HG03196 (cell line): ENCODE results near the gene AKAP11.

Experiments
- ATAC-seq: cut with Tn5 transposase; IDR thresholded peaks from one replicate; pipeline ENCODE4 v1.9.1; 2021; ENCODE audit not compliant: unreplicated experiment

The AKAP11 gene

DNA sequence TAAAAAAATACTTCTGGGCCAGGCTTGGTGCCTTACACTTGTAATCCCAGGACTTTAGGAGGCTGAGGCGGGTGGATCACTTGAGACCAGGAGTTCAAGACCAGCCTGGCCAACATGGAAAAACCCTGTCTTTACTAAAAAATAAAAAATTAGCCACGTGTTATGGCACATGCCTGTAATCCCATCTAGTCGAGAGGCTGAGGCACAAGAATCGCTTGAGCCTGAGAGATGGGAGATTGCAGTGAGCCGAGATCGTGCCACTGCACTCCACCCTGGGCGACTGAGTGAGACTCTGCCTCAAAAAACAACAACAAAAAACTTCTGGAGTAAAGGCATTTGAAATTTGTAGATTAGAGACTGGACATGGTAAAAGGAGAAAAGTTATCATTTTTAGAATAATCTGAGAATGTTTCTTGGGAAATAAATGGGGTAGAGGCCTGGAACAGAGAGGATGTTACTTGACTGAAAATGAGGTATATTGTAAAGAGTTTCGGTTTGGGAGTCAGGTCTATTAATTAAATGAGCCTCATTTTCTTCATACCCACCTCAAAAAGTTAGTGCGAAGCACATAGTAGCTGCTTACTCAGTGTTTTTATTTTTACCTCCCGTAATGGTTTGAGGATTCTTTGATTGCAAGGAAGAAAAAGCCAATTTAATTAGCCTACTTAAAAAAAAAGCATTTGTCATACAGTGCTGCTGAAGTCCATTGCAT is 2.6 kb downstream of the AKAP11 start:
- no peak for ATAC-seq

DNA sequence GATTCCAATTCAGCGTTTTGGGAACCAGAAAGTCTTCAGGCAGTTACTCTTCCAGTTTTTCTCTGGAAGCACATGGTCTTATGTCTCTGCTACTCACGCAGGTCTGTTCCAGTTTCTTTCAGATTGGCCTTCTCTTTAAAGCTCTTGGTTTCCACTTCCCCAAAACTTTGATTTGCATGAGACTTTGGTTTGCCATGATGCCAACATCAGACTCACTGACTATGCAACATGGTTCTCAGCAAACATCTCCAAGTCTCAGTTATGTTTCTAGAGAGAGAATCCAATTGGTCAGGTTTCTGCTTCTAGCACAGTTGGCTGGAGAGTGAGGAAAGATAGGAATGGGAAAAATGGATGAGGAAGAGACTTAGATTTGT is 3.1 kb downstream of the AKAP11 start:
- peak; percentile 25 for ATAC-seq

DNA sequence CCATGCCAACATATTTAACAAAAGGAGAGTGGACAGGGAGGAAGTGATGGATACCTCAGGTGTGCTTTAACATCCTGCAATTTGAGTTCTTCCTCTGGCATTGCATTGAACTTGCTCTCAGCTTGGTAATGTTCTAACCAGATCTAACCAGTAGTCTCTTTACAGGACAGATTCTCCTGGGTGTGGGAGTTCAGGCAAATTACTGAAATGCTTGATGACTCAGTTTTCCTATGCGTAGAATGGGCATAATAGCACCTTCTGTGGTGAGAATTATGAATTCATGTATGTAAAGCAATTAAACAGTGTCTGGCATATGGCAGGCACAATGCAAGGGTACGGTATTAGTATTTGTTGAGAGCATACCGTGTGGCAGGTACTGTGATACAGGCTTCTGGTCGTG is 3.6 kb downstream of the AKAP11 start:
- no peak for ATAC-seq

DNA sequence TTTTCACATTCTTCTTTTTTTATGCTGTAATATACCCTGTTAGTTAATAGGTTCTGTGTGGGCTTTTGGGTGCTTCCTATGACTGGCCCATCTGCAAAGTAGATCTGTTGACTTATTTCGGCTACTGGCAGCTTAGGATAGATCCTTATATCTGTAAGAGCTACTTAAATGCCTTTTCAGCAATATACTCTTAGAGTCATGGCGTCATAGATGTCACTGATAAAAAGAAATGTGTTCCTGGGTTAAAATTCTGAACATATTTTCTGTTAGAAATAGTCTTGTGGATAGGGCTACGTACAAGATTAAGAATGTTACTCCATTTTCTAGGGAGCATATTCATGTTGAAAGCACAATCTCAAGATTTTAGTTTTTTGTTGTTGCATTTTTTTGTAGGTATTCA is 4.7 kb downstream of the AKAP11 start:
- ATAC-seq, result no peak

DNA sequence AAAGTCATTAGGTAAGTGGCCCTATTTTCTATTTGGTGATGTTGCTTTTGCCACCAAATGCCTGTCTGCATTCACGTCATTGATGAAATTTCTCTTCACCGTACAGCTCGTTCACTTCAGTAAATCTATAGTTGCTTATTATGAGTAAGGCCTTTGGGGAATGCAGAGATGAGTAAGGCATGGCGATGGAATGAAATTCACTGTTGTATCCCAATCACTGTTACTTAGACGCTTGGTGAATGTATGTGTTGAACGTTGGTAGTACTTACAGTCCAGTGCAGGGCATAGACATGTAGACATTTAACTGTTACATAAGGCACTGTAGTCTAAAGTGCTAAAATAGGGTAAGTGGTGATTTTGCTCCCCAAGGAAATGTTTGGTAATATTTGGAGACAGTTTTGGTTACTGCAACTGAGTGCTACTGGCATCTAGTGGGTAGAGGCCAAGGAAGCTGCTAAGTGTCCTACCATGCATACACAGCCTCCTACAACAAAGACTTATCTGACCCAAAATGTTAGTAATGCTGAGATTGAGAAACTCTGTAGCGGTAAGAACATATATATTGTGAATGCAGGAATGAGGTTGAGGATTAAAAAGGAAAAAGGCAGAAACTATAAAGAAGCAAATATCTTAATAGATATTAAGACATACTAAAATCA is 5.8 kb downstream of the AKAP11 start:
- no peak for ATAC-seq

DNA sequence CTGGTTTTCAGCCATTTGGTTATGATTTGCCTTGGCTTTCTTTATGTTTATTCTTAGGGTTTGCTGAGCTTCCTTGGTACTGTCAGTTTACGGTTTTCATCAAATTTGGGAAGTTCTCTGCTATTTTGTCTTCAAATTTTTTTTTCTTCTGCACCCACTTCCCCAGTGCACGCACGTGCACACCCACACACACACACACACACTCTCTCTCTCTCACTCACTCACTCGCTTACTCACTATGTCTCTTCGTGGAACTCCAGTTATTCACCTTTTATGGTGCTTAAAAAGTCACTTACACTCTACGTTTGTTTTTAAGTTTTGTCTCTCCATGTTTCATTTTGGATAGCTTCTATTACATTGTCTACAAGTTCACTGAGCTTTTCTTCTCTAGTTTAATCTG is 7.1 kb downstream of the AKAP11 start:
- ATAC-seq, result no peak

DNA sequence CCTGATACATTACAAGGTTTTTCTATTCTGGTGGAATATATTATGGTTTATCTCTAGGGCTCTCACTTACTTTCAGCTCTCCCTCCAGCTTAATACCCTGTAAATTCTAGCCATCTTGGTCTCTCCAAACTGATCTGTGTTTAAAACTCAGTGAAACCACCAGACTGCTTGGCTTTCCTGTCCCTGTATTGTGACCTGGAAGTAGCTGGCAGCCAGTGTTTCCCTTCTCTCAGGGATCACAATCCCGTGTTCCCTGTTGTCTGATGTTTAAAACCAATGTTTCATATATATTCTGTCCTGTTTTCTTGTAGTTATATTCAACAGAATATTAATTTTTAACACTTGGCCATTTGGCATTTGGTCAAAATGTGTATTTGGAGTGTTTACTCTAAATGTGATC is 8.0 kb downstream of the AKAP11 start:
- ATAC-seq, result no peak

DNA sequence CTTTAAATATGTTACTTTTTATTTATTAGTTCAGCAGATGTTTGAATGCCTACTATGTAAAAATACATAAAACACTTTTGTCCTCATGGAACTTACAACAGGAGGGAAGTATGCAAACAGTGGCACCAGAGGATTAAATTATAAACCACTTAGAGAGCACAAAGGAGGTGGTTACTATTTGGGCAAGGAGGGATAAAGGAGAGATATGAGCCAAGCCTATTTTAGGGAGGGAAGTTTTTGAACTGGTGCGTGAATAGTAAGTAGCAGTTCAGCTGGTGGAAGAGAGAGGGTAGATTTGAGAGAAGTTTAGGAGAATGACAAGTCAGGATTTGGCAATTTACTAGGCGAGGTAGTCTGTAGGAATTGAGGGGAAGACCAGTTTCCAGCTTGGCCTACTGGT is 8.6 kb downstream of the AKAP11 start:
- no peak for ATAC-seq

DNA sequence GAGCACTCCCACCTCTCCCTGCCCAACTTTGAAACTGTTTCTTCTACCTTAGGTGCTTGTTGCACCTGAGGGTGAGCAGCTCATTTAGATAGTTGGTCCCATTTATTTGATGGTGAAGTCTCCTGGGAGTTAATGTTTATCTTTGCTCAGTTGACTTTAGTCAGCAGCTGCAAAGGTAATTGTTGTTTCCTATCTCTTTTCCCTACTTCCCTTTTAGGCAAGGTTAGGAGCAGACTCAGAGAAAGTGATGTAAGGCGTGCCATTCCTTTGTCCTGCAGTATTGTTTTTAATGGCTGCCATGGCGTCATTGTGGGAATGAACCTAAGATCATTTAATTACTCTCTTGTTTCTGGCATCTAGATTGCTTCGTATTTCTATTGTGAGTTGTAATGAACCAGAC is 11.6 kb downstream of the AKAP11 start:
- ATAC-seq, result no peak

DNA sequence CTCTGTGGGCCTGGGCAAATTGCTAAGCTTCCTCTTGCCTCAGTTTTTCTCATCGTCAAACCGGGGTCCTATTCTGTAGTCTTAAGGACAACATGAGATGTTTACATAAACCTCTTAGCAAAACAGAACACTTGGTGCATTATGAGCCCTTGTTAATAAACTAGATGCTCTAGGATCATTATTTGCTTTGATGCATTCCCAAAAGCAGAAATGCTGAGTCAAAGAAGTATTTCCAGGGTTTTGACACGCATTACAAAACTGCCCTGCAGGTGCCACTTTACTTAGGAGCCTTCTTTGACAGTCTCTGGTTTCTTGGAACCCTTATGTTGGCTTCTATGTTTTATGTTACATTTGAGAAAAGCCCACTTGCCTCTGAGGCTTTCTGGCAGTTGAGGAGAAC is 12.1 kb downstream of the AKAP11 start:
- no peak for ATAC-seq

DNA sequence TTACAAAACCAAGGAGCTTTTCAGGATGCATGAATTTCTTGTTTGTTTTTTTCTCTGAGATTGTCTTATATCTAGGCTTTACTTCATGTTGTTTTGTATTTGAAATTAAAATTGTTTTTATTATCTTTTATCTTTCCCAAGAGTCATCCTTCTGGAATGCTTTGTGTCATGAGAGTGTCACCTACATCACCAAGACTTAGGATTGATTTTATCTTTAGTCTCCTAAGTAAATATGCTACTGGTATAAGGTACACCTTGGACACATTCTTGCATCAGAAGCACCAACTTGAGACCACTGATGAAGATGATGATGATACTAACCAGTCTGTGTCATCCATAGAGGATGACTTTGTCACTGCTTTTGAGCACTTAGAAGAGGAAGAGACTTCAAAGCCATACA is 26.4 kb downstream of the AKAP11 start:
- no peak for ATAC-seq

DNA sequence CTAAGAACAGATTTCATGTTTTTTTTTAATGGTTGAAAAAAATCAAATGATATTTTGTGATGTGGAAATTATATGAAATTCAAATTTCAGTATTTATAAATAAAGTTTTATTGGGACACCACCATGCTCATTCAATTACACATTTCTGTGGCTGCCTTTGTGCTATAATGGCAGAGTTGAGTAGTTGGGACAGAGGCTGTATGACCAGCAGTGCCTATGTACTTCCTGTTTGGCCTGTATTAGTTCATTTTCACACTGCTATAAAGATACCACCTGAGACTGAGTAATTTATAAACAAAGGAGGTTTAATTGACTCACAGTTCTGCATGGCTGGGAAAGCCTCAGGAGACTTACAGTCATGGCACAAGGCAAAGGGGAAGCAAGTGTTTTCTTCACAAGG is 33.6 kb downstream of the AKAP11 start:
- no peak for ATAC-seq

DNA sequence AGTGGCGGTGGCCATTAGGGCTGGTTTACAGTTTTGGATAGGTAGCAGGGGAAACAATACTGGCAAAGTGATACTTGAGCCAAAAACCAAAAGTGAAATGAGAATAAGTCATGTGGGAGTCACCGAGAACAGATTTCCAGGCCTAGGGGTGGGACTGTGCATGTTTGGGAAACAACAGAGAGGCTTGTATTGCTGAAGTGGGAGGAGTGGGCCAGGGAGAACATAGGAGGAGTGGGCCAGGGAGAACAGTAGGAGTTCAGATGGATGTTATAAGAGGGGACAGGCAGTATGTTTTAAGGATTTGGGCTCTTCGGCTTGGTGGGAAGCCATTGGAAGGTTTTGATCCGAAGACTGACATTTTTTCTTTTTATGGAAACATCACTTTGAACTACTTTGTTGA is 35.5 kb downstream of the AKAP11 start:
- no peak for ATAC-seq

DNA sequence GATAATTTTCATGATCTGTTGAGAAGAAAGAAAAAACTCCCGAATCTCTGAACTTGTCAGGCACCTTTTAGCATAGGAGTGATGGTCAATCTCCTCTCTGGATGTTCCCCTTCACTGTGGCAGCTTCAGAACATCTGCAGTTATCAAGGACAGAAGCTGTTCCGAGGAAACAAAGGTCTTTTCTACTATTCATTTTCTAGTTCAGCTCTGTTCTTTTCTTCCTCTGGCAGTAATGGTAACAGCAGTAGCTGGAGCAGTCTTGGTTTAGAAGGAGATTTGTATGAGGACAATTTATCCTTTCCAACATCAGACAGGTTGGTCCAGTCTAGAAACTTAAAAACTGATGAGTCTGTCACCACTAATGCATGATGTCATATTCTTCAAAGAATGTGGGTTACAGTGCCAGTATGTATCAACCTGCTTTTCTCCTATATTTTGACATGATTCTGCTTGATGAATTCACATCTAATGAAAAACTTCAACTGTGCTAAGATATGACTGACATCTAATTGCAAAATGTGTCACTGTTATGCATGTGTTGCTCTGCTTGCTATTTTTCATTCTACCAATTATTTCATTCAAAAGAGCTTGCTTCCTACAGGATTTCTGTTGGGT is 41.0 kb downstream of the AKAP11 start:
- ATAC-seq, result no peak

DNA sequence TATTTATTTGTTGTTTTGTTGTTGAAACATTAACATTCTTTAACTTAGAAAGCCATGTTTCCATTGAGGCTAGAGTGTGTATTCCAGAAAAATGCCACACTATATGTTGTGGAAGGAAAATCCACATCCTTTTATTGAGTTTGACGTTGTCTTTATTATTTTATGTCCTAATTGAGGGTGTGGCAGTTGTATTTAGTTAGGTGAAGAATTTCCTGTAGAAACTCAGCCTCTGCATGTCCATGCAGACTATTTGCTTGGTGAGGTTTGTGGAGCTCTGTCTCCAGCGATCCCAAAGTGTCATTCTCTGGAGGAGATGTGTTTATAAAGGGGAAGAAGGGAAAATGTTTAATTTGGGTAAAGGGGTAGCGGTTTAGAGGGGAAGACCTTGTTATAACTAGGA is 46.6 kb downstream of the AKAP11 start:
- no peak for ATAC-seq

DNA sequence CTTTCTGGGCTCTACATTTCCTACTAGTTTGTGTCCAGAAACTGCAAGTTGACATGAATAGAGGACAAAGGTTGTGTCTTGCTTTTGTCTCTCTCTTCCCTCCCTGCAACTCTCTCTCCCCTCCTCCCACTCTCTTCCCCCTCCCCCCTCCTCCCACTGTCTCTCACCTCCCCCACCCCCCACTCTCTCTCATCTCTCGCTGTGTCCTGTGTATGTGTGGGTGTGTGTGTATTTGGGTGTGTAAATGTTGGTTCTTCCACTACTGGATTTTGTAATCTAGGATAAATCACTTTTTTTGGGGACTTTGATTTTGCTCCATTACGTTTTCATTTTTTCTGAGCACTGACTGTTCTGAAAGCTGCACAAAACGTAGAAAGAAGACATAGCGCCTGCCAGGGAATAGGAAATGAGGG is 48.4 kb downstream of the AKAP11 start:
- ATAC-seq, result no peak

DNA sequence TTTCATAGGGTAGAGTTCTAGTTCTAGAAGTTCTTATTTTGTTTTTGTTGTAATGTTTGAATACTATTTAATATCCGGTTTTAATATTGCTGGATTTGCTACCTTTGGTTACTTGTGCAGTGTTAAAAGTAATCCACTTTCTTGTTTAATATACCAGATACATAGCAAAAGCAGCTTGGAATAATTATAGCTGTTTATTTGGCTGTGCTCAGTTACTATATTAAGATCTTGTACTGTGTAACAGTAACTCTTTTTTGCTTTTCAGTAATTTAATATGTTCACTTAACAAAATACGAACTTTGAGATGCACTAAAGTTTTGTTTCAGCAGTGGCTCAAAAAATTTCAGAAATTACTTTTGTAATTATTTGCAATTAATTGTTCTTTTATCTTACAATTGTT is 50.9 kb downstream of the AKAP11 start:
- ATAC-seq, result no peak

DNA sequence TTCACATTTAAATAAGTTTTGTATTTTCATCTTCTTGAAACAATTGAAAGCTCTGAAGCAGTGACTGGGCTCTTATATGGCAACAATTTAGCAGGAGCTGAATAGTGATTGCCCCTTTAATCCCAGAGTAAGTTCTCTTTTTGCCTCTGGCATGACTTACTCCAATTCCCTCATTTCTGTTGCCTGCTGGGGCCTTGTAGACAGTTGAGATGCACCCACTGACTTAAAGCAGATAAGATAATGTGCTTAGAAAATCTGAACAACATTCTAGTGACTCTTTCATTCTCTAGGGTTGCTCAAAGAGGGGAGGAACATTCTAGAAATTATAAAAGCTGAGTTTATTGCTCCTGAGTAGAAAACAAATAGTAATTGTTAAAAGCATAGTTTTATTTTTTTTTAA is 52.8 kb downstream of the AKAP11 start:
- ATAC-seq, result no peak

DNA sequence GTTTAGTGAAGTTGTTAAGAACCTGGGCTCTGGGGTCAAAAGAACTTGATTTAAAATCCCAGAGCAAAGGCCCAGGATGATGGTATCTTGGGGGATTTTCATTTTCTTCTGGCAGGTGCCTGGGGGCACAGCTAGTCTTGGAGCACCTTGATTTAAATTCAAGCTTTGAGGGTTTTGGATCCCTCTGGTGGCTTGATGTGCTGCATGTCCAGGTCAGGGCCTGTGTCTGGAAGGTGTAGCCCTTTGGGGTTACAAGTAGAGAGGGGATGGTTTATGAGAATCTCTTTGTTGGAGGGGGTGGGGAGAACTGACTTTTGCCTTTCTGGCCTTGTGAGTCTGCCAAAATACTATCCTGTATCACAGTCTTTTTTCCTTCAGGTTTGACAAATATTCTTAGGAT is 55.8 kb downstream of the AKAP11 start:
- ATAC-seq, result no peak

DNA sequence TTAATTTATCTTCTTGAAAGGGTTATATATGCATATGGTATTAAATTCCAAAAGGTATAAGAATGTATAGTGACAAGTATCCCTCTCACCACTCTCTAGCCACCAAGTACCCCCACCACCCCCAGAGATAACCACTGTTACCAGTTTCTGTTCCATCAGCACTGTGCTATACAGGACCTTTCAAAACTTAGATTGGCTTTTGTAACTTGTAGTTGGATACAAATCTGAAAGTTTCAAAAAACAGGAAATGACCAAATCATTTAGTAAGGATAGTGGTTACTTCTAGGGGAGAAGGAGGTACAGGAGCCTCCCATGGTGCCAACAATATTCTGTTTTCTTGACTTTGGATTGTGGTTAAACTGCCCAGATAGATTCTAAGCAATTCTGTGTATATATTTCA is 56.7 kb downstream of the AKAP11 start:
- ATAC-seq, result no peak

DNA sequence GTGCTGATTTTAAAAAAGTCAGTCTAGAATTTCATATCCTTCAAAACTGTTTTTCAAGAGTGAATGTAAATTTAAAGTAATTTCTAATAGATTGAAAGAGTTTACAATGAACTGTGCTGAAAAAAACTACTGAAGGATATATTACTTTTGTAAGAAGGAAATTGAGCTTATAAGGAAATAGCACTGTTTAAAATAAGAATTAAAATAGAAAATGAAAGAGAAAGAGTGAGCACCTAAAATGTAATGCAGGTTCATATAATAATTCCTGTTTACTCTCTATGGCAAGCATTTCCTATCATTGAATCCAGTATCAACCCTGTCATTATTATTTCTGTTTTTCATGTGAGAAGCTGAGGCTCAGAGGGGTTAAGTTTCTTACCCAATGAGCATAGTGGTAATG is 57.3 kb downstream of the AKAP11 start:
- no peak for ATAC-seq

DNA sequence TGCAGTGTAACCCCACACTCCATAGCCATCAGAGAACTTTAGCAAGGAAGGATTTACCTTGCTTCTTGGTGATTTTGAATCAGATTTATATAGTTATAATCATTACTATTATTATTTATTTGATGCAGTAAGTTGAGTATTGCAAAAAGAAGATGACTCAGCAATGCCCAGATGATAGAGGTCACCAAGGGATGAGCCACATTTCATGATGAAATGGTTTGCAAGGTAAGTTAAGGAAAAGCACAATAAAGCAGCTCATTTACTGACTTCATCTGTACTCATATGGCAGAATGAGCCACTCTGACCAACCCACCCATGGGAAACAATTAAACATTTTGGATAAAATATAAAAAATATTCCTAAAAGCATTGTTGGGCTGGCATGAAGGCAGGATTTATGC is 59.1 kb downstream of the AKAP11 start:
- ATAC-seq, result no peak
